Liver (tissue), 9 donors: ENCODE results near the gene ZEB1. TPM values are rescaled to one million over a fixed set of nuclear protein-coding genes. Genes with fewer than 3 reads are reported as not detected.

Experiments used
- DNase-seq: peaks from one replicate; pipeline ENCODE4 v3.0.0-alpha.2; 2017; ENCODE audit warnings: low spot score
- H3K27ac ChIP-seq, 2 donors: one replicate each; pipeline ENCODE4 v1.7.0; 2013; ENCODE audit warnings: inconsistent platforms in 2 of 2, low read length in 2 of 2, control low read depth in 1 of 2, low read depth in 1 of 2, mild to moderate bottlenecking in 1 of 2
- H3K27me3 ChIP-seq, 4 donors: one replicate each; pipeline versions ENCODE4 v1.6.1 to v1.7.0; 2013; ENCODE audit warnings: low read length in 3 of 4, inconsistent platforms in 1 of 4, mild to moderate bottlenecking in 1 of 4, moderate library complexity in 1 of 4; ENCODE audit not compliant: control insufficient read depth in 4 of 4, insufficient read depth in 4 of 4
- H3K36me3 ChIP-seq, 4 donors: one replicate each; pipeline versions ENCODE4 v1.6.1 to v1.7.0; 2013; ENCODE audit warnings: low read length in 3 of 4, mild to moderate bottlenecking in 3 of 4, low read depth in 1 of 4, moderate library complexity in 1 of 4; ENCODE audit not compliant: control insufficient read depth in 4 of 4, insufficient read depth in 3 of 4
- H3K4me1 ChIP-seq, 4 donors: one replicate each; pipeline versions ENCODE4 v1.6.1 to v1.7.0; 2013; ENCODE audit warnings: low read length in 3 of 4, mild to moderate bottlenecking in 3 of 4, moderate library complexity in 1 of 4; ENCODE audit not compliant: control insufficient read depth in 4 of 4, insufficient read depth in 4 of 4
- H3K4me3 ChIP-seq, 3 donors: one replicate each; pipeline versions ENCODE4 v1.6.1 to v1.7.0; 2013; ENCODE audit warnings: low read length in 3 of 3, control low read depth in 1 of 3, low read depth in 1 of 3, mild to moderate bottlenecking in 1 of 3
- H3K9ac ChIP-seq, 2 donors: one replicate each; pipeline ENCODE4 v1.7.0; 2013; ENCODE audit warnings: low read length in 2 of 2, mild to moderate bottlenecking in 2 of 2, moderate library complexity in 2 of 2, control low read depth in 1 of 2, low read depth in 1 of 2
- H3K9me3 ChIP-seq, 4 donors: one replicate each; pipeline versions ENCODE4 v1.6.1 to v1.7.0; 2013; ENCODE audit warnings: low read length in 3 of 4; ENCODE audit not compliant: control insufficient read depth in 4 of 4
- ATF3 ChIP-seq: IDR thresholded peaks from 2 replicates; pipeline ENCODE4 v1.6.1; 2016; ENCODE audit warnings: antibody characterized with exemption
- CTCF ChIP-seq: fragments of 150-350 bp; IDR thresholded peaks from 2 replicates; pipeline ENCODE4 v1.5.1; 2017; ENCODE audit warnings: improper control_type of control experiment, low read depth, low read length; ENCODE audit not compliant: missing input control
- EGR1 ChIP-seq, 2 donors: IDR thresholded peaks; 2 replicates each; pipeline ENCODE4 v1.6.1; 2016 to 2018; ENCODE audit warnings: antibody characterized with exemption in 2 of 2, low read depth in 2 of 2
- FOXA1 ChIP-seq: IDR thresholded peaks from 2 replicates; pipeline ENCODE4 v1.6.1; 2016; ENCODE audit warnings: antibody characterized with exemption
- FOXA2 ChIP-seq: IDR thresholded peaks from 2 replicates; pipeline ENCODE4 v1.6.1; 2016; ENCODE audit warnings: antibody characterized with exemption
- HNF4A ChIP-seq, 2 donors: conservative IDR thresholded peaks; 2 replicates each; pipeline ENCODE4 v1.6.1; 2016; ENCODE audit warnings: antibody characterized with exemption in 2 of 2, mild to moderate bottlenecking in 2 of 2
- HNF4G ChIP-seq: IDR thresholded peaks from 2 replicates; pipeline ENCODE4 v1.6.1; 2016; ENCODE audit warnings: antibody characterized with exemption
- JUND ChIP-seq, 2 donors: IDR thresholded peaks; 2 replicates each; pipeline ENCODE4 v1.6.1; 2016; ENCODE audit warnings: antibody characterized with exemption in 2 of 2
- MAX ChIP-seq: IDR thresholded peaks from 2 replicates; pipeline ENCODE4 v1.6.1; 2016; ENCODE audit warnings: antibody characterized with exemption
- RAD21 ChIP-seq, 2 donors: IDR thresholded peaks; 2 replicates each; pipeline ENCODE4 v1.6.1; 2016; ENCODE audit warnings: antibody characterized with exemption in 2 of 2, mild to moderate bottlenecking in 2 of 2
- RXRA ChIP-seq, 2 donors: IDR thresholded peaks; 2 replicates each; pipeline ENCODE4 v1.6.1; 2017 to 2018; ENCODE audit warnings: antibody characterized with exemption in 2 of 2, mild to moderate bottlenecking in 1 of 2
- SP1 ChIP-seq: IDR thresholded peaks from 2 replicates; pipeline ENCODE4 v1.6.1; 2018; ENCODE audit warnings: antibody characterized with exemption, mild to moderate bottlenecking
- YY1 ChIP-seq: IDR thresholded peaks from 2 replicates; pipeline ENCODE4 v1.6.1; 2016; ENCODE audit warnings: antibody characterized with exemption, mild to moderate bottlenecking
- ZBTB33 ChIP-seq: IDR thresholded peaks from 2 replicates; pipeline ENCODE4 v1.6.1; 2016; ENCODE audit warnings: antibody characterized with exemption
- WGBS: extraction: QIAGEN DNeasy Blood & Tissue Kit; methylation state at CpG from one replicate; pipeline ENCODE4 v1.1.7; 2013; 5-methylcytosine and 5-hydroxymethylcytosine counted together
- polyA plus RNA-seq, 2 donors: library from polyadenylated mRNA; stranded (reverse) in 1 of 2; unstranded in 1 of 2; fragments of 200-250 nt in 1 of 2; fragments of >200 nt in 1 of 2; fragmentation: Nextera tagmentation in 1 of 2; extraction: Ambion mirVana in 1 of 2; gene quantifications; one replicate each; pipeline versions ENCODE4 v1.2.1 to v1.2.3, GENCODE V29; 2013 to 2015
- total RNA-seq, 2 donors: library from RNA; depleted of rRNA; stranded (reverse); fragments of >200 nt; gene quantifications; one replicate each; pipeline ENCODE4 v1.2.3, GENCODE V29; 2014
- donor health status: healthy.
- donor health status: healthy.
- donor health status: healthy.
- donor health status: healthy.
- donor health status: healthy.

The ZEB1 gene
- total and polyA plus RNA-seq, 4 donors: 3.2 to 19.6 (median 6.5) TPM

- no peak overlapping the region for H3K9ac ChIP-seq
- H3K9me3 ChIP-seq: no peaks in the 10 kb centered on the region
- H3K27ac ChIP-seq: no peak overlapping the region
- TF ChIP-seq JUND (IDR thresholded peaks at IDR 0.05) (no peak), RAD21 (IDR thresholded peaks at IDR 0.05) (no peak), YY1 (no peak), ZBTB33 (no peak), FOXA2 (no peak), HNF4A (conservative IDR thresholded peaks at IDR 0.05) (no peak), SP1 (no peak), CTCF (no peak), HNF4G (no peak), RXRA (IDR thresholded peaks at IDR 0.05) (no peak), MAX (no peak), EGR1 (IDR thresholded peaks at IDR 0.05; ENCODE audit: low read depth in 2 of 2) (no peak)
- no peak overlapping the region for H3K4me3 ChIP-seq
- DNase-seq: no peak
- H3K27me3 ChIP-seq: no peaks in the 10 kb centered on the region
- H3K36me3 ChIP-seq: no peaks in the 10 kb centered on the region
- H3K4me1 ChIP-seq: peaks cover 3 to 17% (median 8%) of the 10 kb centered on the region in 4 donors
- 93% methylated on average over 1 of the region's 1 CpG for WGBS
These were observed 31.9 kb downstream of the ZEB1 start for GRCh38 chr10:31350891-31351290.

GRCh38 chr10:31352436-31353226 is 33.6 kb downstream of the ZEB1 start:
- no peak for DNase-seq
- TF ChIP-seq MAX (no peak), YY1 (no peak), FOXA1 (no peak), RAD21 (IDR thresholded peaks at IDR 0.05) (no peak), ATF3 (no peak), FOXA2 (no peak), RXRA (IDR thresholded peaks at IDR 0.05) (no peak), HNF4A (conservative IDR thresholded peaks at IDR 0.05) (no peak)

More at GRCh38 chr10:31352436-31353226, 33.6 kb downstream of the ZEB1 start:
- Histone ChIP-seq H3K36me3 (no peaks in the 10 kb centered on the region), H3K4me3 (no peak overlapping the region), H3K27me3 (no peaks in the 10 kb centered on the region), H3K9me3 (no peaks in the 10 kb centered on the region), H3K4me1 (peaks cover 3 to 17% (median 8%) of the 10 kb centered on the region in 4 donors), H3K9ac (no peak overlapping the region), H3K27ac (no peak overlapping the region)
- 94% methylated on average over 2 of the region's 2 CpGs for WGBS
